Measurements from ENCODE around the gene ZNF518B.

DNA sequence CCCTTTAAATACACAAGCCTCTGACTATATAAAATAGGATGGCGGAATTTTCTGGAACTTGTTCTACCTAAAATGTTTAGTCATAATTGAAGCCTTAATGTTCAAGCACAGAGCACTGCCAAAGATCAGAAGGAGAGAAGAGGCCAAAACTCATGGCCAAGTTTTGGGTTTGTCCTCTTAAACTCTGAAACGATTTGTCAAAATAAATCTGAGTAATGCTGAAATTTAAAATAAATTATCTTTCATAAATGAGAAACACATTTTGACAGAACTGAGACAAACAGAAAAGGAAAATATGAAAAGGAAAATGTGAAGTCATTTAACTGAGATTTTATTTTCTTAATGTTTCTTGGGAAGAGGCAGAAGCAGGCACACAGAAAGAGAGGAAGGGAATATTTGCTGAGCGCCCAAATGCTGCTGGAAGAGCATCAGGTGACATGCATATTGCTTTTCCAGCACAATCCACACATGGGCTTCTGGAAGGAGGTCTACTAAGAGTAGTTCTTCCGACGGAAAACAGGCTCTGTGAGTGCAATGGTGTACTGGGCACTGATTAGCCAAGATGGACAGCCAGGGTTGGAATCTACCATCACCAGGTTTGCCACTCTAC lies 47.4 kb upstream of the ZNF518B start:
- TF ChIP-seq, protein P1, sequence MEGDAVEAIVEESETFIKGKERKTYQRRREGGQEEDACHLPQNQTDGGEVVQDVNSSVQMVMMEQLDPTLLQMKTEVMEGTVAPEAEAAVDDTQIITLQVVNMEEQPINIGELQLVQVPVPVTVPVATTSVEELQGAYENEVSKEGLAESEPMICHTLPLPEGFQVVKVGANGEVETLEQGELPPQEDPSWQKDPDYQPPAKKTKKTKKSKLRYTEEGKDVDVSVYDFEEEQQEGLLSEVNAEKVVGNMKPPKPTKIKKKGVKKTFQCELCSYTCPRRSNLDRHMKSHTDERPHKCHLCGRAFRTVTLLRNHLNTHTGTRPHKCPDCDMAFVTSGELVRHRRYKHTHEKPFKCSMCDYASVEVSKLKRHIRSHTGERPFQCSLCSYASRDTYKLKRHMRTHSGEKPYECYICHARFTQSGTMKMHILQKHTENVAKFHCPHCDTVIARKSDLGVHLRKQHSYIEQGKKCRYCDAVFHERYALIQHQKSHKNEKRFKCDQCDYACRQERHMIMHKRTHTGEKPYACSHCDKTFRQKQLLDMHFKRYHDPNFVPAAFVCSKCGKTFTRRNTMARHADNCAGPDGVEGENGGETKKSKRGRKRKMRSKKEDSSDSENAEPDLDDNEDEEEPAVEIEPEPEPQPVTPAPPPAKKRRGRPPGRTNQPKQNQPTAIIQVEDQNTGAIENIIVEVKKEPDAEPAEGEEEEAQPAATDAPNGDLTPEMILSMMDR (IDR thresholded peaks at IDR 0.05) = no peak
- TF ChIP-seq ZSCAN20 (CRISPR knock-in tag; IDR thresholded peaks at IDR 0.05) (no peak), JUN (IDR thresholded peaks at IDR 0.05) (no peak), MAFK (IDR thresholded peaks at IDR 0.05; ENCODE audit: partially characterized antibody) (no peak), FOSL2 (IDR thresholded peaks at IDR 0.05) (no peak), FOSL2 (CRISPR knock-in tag; IDR thresholded peaks at IDR 0.05) (no peak), CEBPB (IDR thresholded peaks at IDR 0.05) (no peak)
